Chondrocyte (in vitro differentiated cells): Measurements from ENCODE around the gene JAK1. TPM values are rescaled to one million over a fixed set of nuclear protein-coding genes. Genes with fewer than 3 reads are reported as not detected.

Experiments used
- DNase-seq: peaks from one replicate; pipeline ENCODE4 v3.0.0; 2021; ENCODE audit warnings: mixed read lengths, low spot score
- H3K27ac Mint-ChIP-seq: one replicate; pipeline ENCODE4 v1.8.0; 2021; ENCODE audit warnings: mild to moderate bottlenecking, moderate library complexity, mixed read lengths; ENCODE audit not compliant: unreplicated experiment
- H3K27me3 Mint-ChIP-seq: 2 replicates; pipeline ENCODE4 v1.8.0; 2021; ENCODE audit warnings: low read depth, mixed read lengths
- H3K36me3 Mint-ChIP-seq: 2 replicates; pipeline ENCODE4 v1.8.0; 2021; ENCODE audit warnings: low read depth, mixed read lengths
- H3K4me1 Mint-ChIP-seq: 2 replicates; pipeline ENCODE4 v1.8.0; 2021; ENCODE audit warnings: low read depth, mild to moderate bottlenecking, mixed read lengths
- H3K4me3 Mint-ChIP-seq: one replicate; pipeline ENCODE4 v1.8.0; 2021; ENCODE audit warnings: mild to moderate bottlenecking, moderate library complexity, mixed read lengths; ENCODE audit not compliant: unreplicated experiment
- H3K9me3 Mint-ChIP-seq: 2 replicates; pipeline ENCODE4 v1.8.0; 2021; ENCODE audit warnings: low read depth, mixed read lengths
- total RNA-seq: library from RNA; stranded (reverse); gene quantifications from 3 replicates; pipeline ENCODE4 v1.2.1, GENCODE V29; 2021
- TF ChIP-seq, protein P1 (sequence below): fragments of 200-600 bp; sonication (generic); IDR thresholded peaks from 2 replicates; pipeline ENCODE4 v1.5.0; 2021; ENCODE audit warnings: antibody characterized with exemption, mild to moderate bottlenecking, moderate library complexity

The JAK1 gene
- total RNA-seq, 1 donor from 2014 or later = 112 TPM

DNA sequence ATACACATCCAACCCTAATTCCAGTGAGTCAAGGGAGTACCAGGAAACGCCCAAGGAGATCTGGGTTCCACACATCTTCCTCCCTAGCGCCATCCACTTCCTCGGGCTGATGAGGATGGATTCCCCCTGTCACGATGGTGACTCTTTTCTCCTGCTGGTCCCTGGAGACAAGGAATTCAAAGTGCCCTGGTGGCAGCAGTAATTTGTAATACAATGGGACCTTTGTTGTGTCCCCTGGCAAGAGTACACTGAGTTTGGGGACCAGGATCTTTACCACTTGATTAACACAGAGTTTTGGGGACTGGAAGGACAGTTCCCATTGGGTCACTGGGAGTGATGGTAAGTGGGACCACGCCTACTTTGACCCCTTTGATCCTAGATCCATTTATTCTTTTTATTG is 9.4 kb upstream of the JAK1 start:
- H3K4me3 Mint-ChIP-seq = no peak overlapping the region

DNA sequence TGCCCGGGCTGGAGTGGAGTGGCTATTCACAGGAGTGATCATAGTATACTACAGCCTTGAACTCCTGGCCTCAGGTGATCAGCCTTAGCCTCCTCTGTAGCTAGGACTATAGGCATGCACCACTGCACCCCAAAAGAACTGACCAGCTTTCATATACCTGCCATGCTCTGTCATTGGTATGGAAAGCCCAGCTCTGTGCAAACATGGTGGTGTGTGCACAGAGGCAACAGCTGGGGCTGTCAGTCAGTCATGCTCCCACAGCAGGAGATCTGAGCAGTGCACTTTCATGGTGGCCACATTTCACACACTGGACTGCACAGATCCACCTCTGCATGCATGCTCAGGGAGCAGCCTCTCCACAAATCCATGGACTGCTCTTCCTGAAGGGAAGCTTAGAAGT is 8.8 kb upstream of the JAK1 start:
- Mint-ChIP-seq H3K27me3 (no peaks in the 10 kb centered on the region), H3K4me1 (no peaks in the 10 kb centered on the region), H3K36me3 (no peaks in the 10 kb centered on the region), H3K27ac (no peak overlapping the region), H3K4me3 (no peak overlapping the region), H3K9me3 (no peaks in the 10 kb centered on the region)
- TF ChIP-seq, protein P1, sequence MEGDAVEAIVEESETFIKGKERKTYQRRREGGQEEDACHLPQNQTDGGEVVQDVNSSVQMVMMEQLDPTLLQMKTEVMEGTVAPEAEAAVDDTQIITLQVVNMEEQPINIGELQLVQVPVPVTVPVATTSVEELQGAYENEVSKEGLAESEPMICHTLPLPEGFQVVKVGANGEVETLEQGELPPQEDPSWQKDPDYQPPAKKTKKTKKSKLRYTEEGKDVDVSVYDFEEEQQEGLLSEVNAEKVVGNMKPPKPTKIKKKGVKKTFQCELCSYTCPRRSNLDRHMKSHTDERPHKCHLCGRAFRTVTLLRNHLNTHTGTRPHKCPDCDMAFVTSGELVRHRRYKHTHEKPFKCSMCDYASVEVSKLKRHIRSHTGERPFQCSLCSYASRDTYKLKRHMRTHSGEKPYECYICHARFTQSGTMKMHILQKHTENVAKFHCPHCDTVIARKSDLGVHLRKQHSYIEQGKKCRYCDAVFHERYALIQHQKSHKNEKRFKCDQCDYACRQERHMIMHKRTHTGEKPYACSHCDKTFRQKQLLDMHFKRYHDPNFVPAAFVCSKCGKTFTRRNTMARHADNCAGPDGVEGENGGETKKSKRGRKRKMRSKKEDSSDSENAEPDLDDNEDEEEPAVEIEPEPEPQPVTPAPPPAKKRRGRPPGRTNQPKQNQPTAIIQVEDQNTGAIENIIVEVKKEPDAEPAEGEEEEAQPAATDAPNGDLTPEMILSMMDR = no peak
- DNase-seq = no peak

More for the DNA sequence above, 9.4 kb upstream of the JAK1 start:
- Mint-ChIP-seq H3K27ac (no peak overlapping the region), H3K27me3 (no peaks in the 10 kb centered on the region), H3K4me1 (no peaks in the 10 kb centered on the region), H3K9me3 (no peaks in the 10 kb centered on the region), H3K36me3 (no peaks in the 10 kb centered on the region)
- TF ChIP-seq, protein P1 = no peak
- DNase-seq = no peak

DNA sequence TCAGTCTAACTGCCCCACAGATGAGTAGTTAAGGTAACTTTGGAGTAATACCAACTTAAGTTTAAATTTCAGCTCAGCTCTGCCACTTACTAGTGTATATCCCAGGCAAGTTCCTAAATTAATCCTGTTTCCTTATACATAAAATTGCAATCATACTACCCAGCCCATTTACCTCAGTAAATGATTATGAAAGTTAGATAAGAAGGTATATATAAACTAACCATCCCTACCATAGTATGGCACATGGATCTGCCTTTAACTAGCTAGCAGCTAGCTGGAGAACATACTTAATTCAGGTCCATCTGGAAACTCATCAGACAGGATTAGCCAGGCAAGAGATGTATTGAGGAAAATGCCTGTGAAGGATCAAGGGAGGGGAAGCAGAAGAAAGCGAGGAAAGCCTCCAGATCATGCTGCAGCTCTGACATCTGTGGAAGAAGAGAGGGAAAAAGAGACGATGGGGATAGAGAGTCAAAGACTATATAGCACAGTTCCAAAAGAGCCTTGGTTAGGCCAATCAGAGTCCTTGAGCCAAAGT is 8.0 kb upstream of the JAK1 start:
- Mint-ChIP-seq H3K27me3 (no peaks in the 10 kb centered on the region), H3K4me3 (no peak overlapping the region), H3K36me3 (no peaks in the 10 kb centered on the region), H3K27ac (no peak overlapping the region), H3K4me1 (no peaks in the 10 kb centered on the region), H3K9me3 (no peaks in the 10 kb centered on the region)
- no peak for DNase-seq
- TF ChIP-seq, protein P1 = no peak

DNA sequence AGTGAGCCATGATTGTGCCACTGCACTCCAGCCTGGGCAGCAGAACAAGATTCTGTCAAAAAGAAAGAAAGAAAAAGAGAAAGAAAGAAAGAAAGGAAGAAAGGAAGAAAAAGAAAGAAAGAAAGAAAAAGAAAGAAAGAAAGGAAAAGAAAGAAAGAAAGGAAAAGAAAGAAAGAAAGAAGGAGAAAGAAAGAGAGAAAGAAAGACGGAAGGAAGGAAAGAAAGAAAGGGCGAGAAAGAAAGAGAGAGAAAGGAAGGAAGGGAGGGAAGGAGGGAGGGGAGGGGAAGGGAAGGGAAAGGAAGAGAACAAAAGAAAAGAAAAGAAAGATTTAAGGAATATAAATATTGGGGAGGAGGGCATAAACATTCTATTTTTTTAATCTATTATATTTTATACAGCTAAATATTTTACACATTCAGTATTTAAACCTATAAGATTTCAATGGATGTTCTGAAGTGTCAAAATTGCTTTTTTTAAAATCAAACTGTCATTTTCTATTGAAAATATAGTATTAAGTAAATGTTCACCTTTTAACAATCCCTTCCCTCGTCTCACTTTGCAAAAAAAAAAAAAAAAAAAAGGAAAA is 6.8 kb upstream of the JAK1 start:
- Mint-ChIP-seq H3K4me3 (no peak overlapping the region), H3K9me3 (no peaks in the 10 kb centered on the region), H3K27ac (no peak overlapping the region), H3K36me3 (no peaks in the 10 kb centered on the region), H3K27me3 (no peaks in the 10 kb centered on the region), H3K4me1 (no peaks in the 10 kb centered on the region)
- TF ChIP-seq, protein P1 = no peak
- DNase-seq = no peak

DNA sequence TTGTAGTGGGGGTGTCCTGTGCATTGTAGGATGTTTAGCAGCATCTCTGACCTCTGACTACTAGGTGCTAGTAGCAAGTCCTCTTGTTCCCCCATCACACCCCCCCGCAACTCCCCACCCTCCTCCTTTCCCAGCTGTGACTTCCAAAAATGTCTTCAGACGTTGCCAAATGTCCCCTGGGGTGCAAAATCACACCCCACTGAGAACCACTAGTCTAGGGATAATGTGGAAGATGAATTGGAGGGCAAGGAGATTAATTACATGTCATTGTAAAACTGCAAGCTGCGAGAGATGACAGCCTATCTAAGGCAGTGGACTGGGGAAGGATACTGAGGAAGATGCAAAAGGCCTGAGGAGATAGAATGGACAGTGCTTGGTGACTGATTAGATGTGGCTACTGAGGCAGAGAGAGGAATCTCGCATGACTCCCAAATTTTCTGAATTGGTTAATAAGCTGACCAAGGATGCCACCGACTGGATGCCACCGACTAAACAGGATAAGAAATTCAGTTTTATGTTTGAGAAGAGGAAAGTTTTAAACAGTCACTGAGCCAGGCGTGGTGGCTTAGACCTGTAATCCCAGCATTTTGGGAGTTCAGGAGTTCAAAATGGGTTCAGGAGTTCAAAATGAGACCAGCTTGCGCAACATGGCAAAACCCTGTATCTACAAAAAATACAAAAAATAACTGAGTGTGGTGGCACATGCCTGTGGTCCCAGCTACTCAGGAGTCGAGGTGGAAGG is 3.1 kb upstream of the JAK1 start:
- Mint-ChIP-seq H3K36me3 (no peaks in the 10 kb centered on the region), H3K27ac (no peak overlapping the region), H3K27me3 (no peaks in the 10 kb centered on the region), H3K9me3 (no peaks in the 10 kb centered on the region), H3K4me1 (peaks cover 16% of the 10 kb centered on the region), H3K4me3 (no peak overlapping the region)
- no peak for DNase-seq
- TF ChIP-seq, protein P1 = peak; percentile 56
